GM10266 (cell line): ENCODE measurements around the gene EIPR1.

Experiments
- DNase-seq: peaks from one replicate; pipeline ENCODE4 v3.0.0; 2012; ENCODE audit errors: extremely low spot score
- CTCF ChIP-seq: IDR thresholded peaks from 2 replicates; pipeline ENCODE4 v1.5.1; 2012; ENCODE audit warnings: mild to moderate bottlenecking, low read depth; ENCODE audit not compliant: control insufficient read depth, insufficient read depth; ENCODE audit errors: missing control alignments

EIPR1 gene

GRCh38 chr2:3377612-3378432, at the start of gene EIPR1:
Gene EIPR1, minus strand, starts transcription at chr2:3377818. Its CDS starts 129 bp downstream, at chr2:3377689.
- no peak for TF ChIP-seq CTCF
- peak; percentile 96 for DNase-seq

GRCh38 chr2:3427272-3427671, 49.7 kb upstream of the EIPR1 start:
- TF ChIP-seq CTCF, result no peak

GRCh38 chr2:3426615-3427014, 49.0 kb upstream of the EIPR1 start:
- no peak for DNase-seq
- no peak for TF ChIP-seq CTCF

More at GRCh38 chr2:3427272-3427671, 49.7 kb upstream of the EIPR1 start:
- no peak for DNase-seq

GRCh38 chr2:3424171-3424795, 46.7 kb upstream of the EIPR1 start:
- no peak for DNase-seq
- no peak for TF ChIP-seq CTCF

- TF ChIP-seq CTCF, result peak; percentile 88
- peak; percentile 67 for DNase-seq
Measured at GRCh38 chr2:3423492-3424170, 46.0 kb upstream of the EIPR1 start.

- peak; percentile 68 for DNase-seq
- no peak for TF ChIP-seq CTCF
Measured at GRCh38 chr2:3422161-3422779, 44.7 kb upstream of the EIPR1 start.

GRCh38 chr2:3421580-3421979, 44.0 kb upstream of the EIPR1 start:
- TF ChIP-seq CTCF, result no peak
- DNase-seq, result no peak
